K562 (cell line): ENCODE data around the gene SET. TPM values are rescaled to one million over a fixed set of nuclear protein-coding genes. Genes with fewer than 3 reads are reported as not detected.

Experiments
- BCL6 ChIP-seq: fragments of 250-450 bp; sonication (Bioruptor Pico); IDR thresholded peaks from 2 replicates; pipeline ENCODE4 v1.4.0; 2020
- PML ChIP-seq: IDR thresholded peaks from 2 replicates; pipeline ENCODE4 v1.6.1; 2012; ENCODE audit warnings: low read length, inconsistent platforms
- POLR2A ChIP-seq: fragments of 450-650 bp; conservative IDR thresholded peaks from 2 replicates; pipeline ENCODE4 v1.6.1; 2016
- ZFX ChIP-seq: sonication (generic); formaldehyde crosslinking; IDR thresholded peaks from 2 replicates; pipeline ENCODE4 v1.8.0; 2022; ENCODE audit warnings: mild to moderate bottlenecking, missing genetic modification reagents, moderate library complexity
- ZNF140 ChIP-seq: fragments of 250-450 bp; sonication (Bioruptor Pico); IDR thresholded peaks from 2 replicates; pipeline ENCODE4 v1.8.0; 2021; ENCODE audit warnings: moderate library complexity, mild to moderate bottlenecking, inconsistent platforms
- polyA plus RNA-seq, 8 experiments: library from polyadenylated mRNA; depleted of rRNA in 4 of 8; stranded (reverse) in 5 of 8; unstranded in 3 of 8; fragments of >200 nt; fragmentation: Nextera tagmentation in 2 of 8; fragmentation: Illumina TruSeq in 1 of 8; extraction: Ambion mirVana in 2 of 8; extraction: Trizol in 1 of 8; gene quantifications; 2 replicates each; pipeline versions ENCODE4 v1.2.1 to v1.2.3, GENCODE V29; 2011 to 2014; ENCODE audit warnings: inconsistent platforms in 1 of 8, missing spikeins in 1 of 8
- total RNA-seq, 7 experiments: library from RNA; depleted of rRNA in 6 of 7; stranded (reverse); fragments of >200 nt in 6 of 7; fragmentation: Illumina TruSeq in 2 of 7; extraction: Trizol in 2 of 7; gene quantifications; 2 replicates each; pipeline versions ENCODE4 v1.2.1 to v1.2.3, GENCODE V29; 2011 to 2021; ENCODE audit warnings: low replicate concordance in 1 of 7
- TF ChIP-seq, protein P1 (sequence below): fragments of 200-600 bp; sonication (generic); IDR thresholded peaks from one replicate; pipeline ENCODE4 v1.6.1; 2012; ENCODE audit warnings: mild to moderate bottlenecking, low read depth, low read length, inconsistent platforms
- TF ChIP-seq, protein P2 (sequence below): fragments of 450-650 bp; IDR thresholded peaks from 2 replicates; pipeline ENCODE4 v1.6.1; 2017; ENCODE audit warnings: mild to moderate bottlenecking, moderate library complexity
- TF ChIP-seq, protein P3 (sequence below): sonication (generic); formaldehyde crosslinking; IDR thresholded peaks from 2 replicates; pipeline ENCODE4 v1.8.1; 2023; ENCODE audit warnings: mild to moderate bottlenecking, missing genetic modification reagents
- TF ChIP-seq, protein P4 (sequence below): fragments of 450-650 bp; IDR thresholded peaks from 2 replicates; pipeline ENCODE4 v1.6.1; 2017; ENCODE audit warnings: antibody characterized with exemption

The SET gene
- total and polyA plus RNA-seq, 9 of the 15 experiments (the other 6 are each of a cell fraction or from before 2014, with no cell fraction given) = 404 to 1,447 (median 907) TPM

DNA sequence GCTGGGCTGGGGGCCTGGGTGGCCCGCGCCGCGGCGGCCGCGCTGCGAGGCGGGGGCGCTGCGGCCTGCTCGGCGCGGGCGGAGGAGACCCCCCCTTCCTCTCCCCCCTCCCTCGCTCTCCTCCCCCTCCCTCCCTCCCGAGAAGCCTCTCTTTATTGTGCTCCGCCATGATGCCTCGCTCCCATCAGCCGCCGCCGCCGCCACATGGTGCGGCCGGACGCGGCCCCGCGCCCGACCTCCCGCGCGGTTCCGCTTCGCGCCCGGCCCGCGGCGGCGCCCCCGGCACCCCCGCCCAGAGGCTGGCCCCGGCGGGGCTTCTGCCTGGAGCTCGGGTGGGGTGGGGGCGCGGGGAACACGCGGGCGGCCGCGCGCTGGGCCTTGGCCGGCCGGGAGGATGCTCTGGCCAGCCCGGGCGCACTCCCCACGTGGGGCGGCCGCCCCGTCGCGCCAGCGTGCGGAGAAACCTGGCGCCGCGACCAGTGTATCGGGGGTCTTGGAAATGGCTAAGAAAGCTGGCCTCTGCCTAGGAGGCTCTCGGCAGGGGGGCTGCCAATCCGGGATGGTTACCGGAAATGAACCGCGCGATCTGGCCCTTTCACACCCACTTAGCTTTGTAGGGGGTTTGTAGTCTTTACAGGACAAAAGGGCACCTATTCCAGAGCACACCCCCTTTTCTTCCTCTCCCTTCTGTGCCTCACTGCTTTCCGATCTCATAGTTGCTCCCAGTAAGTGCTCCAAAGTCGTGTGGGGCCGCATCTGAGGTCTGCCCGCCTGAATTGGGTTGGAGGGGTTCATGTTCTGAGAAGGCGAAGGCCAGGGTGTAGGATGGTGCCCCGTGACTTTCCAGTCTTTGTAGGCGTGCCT, 1.0 kb downstream of the SET start (continued):
- TF ChIP-seq, protein P1, sequence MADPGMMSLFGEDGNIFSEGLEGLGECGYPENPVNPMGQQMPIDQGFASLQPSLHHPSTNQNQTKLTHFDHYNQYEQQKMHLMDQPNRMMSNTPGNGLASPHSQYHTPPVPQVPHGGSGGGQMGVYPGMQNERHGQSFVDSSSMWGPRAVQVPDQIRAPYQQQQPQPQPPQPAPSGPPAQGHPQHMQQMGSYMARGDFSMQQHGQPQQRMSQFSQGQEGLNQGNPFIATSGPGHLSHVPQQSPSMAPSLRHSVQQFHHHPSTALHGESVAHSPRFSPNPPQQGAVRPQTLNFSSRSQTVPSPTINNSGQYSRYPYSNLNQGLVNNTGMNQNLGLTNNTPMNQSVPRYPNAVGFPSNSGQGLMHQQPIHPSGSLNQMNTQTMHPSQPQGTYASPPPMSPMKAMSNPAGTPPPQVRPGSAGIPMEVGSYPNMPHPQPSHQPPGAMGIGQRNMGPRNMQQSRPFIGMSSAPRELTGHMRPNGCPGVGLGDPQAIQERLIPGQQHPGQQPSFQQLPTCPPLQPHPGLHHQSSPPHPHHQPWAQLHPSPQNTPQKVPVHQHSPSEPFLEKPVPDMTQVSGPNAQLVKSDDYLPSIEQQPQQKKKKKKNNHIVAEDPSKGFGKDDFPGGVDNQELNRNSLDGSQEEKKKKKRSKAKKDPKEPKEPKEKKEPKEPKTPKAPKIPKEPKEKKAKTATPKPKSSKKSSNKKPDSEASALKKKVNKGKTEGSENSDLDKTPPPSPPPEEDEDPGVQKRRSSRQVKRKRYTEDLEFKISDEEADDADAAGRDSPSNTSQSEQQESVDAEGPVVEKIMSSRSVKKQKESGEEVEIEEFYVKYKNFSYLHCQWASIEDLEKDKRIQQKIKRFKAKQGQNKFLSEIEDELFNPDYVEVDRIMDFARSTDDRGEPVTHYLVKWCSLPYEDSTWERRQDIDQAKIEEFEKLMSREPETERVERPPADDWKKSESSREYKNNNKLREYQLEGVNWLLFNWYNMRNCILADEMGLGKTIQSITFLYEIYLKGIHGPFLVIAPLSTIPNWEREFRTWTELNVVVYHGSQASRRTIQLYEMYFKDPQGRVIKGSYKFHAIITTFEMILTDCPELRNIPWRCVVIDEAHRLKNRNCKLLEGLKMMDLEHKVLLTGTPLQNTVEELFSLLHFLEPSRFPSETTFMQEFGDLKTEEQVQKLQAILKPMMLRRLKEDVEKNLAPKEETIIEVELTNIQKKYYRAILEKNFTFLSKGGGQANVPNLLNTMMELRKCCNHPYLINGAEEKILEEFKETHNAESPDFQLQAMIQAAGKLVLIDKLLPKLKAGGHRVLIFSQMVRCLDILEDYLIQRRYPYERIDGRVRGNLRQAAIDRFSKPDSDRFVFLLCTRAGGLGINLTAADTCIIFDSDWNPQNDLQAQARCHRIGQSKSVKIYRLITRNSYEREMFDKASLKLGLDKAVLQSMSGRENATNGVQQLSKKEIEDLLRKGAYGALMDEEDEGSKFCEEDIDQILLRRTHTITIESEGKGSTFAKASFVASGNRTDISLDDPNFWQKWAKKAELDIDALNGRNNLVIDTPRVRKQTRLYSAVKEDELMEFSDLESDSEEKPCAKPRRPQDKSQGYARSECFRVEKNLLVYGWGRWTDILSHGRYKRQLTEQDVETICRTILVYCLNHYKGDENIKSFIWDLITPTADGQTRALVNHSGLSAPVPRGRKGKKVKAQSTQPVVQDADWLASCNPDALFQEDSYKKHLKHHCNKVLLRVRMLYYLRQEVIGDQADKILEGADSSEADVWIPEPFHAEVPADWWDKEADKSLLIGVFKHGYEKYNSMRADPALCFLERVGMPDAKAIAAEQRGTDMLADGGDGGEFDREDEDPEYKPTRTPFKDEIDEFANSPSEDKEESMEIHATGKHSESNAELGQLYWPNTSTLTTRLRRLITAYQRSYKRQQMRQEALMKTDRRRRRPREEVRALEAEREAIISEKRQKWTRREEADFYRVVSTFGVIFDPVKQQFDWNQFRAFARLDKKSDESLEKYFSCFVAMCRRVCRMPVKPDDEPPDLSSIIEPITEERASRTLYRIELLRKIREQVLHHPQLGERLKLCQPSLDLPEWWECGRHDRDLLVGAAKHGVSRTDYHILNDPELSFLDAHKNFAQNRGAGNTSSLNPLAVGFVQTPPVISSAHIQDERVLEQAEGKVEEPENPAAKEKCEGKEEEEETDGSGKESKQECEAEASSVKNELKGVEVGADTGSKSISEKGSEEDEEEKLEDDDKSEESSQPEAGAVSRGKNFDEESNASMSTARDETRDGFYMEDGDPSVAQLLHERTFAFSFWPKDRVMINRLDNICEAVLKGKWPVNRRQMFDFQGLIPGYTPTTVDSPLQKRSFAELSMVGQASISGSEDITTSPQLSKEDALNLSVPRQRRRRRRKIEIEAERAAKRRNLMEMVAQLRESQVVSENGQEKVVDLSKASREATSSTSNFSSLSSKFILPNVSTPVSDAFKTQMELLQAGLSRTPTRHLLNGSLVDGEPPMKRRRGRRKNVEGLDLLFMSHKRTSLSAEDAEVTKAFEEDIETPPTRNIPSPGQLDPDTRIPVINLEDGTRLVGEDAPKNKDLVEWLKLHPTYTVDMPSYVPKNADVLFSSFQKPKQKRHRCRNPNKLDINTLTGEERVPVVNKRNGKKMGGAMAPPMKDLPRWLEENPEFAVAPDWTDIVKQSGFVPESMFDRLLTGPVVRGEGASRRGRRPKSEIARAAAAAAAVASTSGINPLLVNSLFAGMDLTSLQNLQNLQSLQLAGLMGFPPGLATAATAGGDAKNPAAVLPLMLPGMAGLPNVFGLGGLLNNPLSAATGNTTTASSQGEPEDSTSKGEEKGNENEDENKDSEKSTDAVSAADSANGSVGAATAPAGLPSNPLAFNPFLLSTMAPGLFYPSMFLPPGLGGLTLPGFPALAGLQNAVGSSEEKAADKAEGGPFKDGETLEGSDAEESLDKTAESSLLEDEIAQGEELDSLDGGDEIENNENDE = no peak
- TF ChIP-seq, protein P2, sequence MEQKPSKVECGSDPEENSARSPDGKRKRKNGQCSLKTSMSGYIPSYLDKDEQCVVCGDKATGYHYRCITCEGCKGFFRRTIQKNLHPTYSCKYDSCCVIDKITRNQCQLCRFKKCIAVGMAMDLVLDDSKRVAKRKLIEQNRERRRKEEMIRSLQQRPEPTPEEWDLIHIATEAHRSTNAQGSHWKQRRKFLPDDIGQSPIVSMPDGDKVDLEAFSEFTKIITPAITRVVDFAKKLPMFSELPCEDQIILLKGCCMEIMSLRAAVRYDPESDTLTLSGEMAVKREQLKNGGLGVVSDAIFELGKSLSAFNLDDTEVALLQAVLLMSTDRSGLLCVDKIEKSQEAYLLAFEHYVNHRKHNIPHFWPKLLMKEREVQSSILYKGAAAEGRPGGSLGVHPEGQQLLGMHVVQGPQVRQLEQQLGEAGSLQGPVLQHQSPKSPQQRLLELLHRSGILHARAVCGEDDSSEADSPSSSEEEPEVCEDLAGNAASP = no peak
- TF ChIP-seq ZFX (peak; percentile 47; the same call in 1 of the 2 replicates), PML (no peak), BCL6 (CRISPR knock-in tag) (no peak), POLR2A (peak; percentile 65), ZNF140 (CRISPR knock-in tag) (no peak)
- TF ChIP-seq, protein P3, sequence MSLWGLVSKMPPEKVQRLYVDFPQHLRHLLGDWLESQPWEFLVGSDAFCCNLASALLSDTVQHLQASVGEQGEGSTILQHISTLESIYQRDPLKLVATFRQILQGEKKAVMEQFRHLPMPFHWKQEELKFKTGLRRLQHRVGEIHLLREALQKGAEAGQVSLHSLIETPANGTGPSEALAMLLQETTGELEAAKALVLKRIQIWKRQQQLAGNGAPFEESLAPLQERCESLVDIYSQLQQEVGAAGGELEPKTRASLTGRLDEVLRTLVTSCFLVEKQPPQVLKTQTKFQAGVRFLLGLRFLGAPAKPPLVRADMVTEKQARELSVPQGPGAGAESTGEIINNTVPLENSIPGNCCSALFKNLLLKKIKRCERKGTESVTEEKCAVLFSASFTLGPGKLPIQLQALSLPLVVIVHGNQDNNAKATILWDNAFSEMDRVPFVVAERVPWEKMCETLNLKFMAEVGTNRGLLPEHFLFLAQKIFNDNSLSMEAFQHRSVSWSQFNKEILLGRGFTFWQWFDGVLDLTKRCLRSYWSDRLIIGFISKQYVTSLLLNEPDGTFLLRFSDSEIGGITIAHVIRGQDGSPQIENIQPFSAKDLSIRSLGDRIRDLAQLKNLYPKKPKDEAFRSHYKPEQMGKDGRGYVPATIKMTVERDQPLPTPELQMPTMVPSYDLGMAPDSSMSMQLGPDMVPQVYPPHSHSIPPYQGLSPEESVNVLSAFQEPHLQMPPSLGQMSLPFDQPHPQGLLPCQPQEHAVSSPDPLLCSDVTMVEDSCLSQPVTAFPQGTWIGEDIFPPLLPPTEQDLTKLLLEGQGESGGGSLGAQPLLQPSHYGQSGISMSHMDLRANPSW = peak; percentile 67; the same call in 1 of the 2 replicates
- TF ChIP-seq, protein P4, sequence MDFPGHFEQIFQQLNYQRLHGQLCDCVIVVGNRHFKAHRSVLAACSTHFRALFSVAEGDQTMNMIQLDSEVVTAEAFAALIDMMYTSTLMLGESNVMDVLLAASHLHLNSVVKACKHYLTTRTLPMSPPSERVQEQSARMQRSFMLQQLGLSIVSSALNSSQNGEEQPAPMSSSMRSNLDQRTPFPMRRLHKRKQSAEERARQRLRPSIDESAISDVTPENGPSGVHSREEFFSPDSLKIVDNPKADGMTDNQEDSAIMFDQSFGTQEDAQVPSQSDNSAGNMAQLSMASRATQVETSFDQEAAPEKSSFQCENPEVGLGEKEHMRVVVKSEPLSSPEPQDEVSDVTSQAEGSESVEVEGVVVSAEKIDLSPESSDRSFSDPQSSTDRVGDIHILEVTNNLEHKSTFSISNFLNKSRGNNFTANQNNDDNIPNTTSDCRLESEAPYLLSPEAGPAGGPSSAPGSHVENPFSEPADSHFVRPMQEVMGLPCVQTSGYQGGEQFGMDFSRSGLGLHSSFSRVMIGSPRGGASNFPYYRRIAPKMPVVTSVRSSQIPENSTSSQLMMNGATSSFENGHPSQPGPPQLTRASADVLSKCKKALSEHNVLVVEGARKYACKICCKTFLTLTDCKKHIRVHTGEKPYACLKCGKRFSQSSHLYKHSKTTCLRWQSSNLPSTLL = no peak
